Suprapubic skin (tissue), 4 donors: ENCODE measurements around the gene KATNIP. TPM values are rescaled to one million over a fixed set of nuclear protein-coding genes. Genes with fewer than 3 reads are reported as not detected.

Experiments
- DNase-seq, 2 donors: peaks; one replicate each; pipeline ENCODE4 v3.0.0-alpha.2; 2019; ENCODE audit warnings: low spot score in 2 of 2
- H3K27ac ChIP-seq: fragments of 200-600 bp; sonication (generic); one replicate; pipeline ENCODE4 v1.5.1; 2019
- H3K27me3 ChIP-seq: fragments of 200-600 bp; sonication (generic); one replicate; pipeline ENCODE4 v1.5.1; 2019
- H3K36me3 ChIP-seq: fragments of 200-600 bp; sonication (generic); one replicate; pipeline ENCODE4 v1.5.1; 2019
- H3K4me1 ChIP-seq: fragments of 200-600 bp; sonication (generic); one replicate; pipeline ENCODE4 v1.5.1; 2019
- H3K4me3 ChIP-seq: fragments of 200-600 bp; sonication (generic); one replicate; pipeline ENCODE4 v1.5.1; 2019; ENCODE audit warnings: mild to moderate bottlenecking
- H3K9me3 ChIP-seq: fragments of 200-600 bp; sonication (generic); one replicate; pipeline ENCODE4 v1.5.1; 2019
- EP300 ChIP-seq: sonication (generic); formaldehyde crosslinking; IDR thresholded peaks from one replicate; pipeline ENCODE4 v1.6.1; 2017; ENCODE audit warnings: antibody characterized with exemption
- POLR2A ChIP-seq, 2 donors: fragments of 450-650 bp; IDR thresholded peaks; one replicate each; pipeline ENCODE4 v1.6.1; 2017; ENCODE audit warnings: antibody characterized with exemption in 2 of 2, mild to moderate bottlenecking in 2 of 2, moderate library complexity in 2 of 2
- POLR2AphosphoS5 ChIP-seq, 3 donors: sonication (generic); formaldehyde crosslinking; IDR thresholded peaks; one replicate each; pipeline ENCODE4 v1.6.1; 2017; ENCODE audit warnings: antibody characterized with exemption in 3 of 3
- WGBS: methylation state at CpG from one replicate; pipeline ENCODE4 v1.1.5; 2018; 5-methylcytosine and 5-hydroxymethylcytosine counted together
- total RNA-seq, 4 donors: library from RNA; depleted of rRNA; stranded (reverse); fragments of >200 nt; gene quantifications; one replicate each; pipeline ENCODE4 v1.1.0, GENCODE V29; 2016
- TF ChIP-seq, protein P1 (sequence below), 2 donors: fragments of 200-600 bp in 1 of 2; fragments of 450-650 bp in 1 of 2; sonication (generic) in 1 of 2; IDR thresholded peaks; one replicate each; pipeline ENCODE4 v1.5.1; 2016 to 2019; ENCODE audit warnings: antibody characterized with exemption in 2 of 2, mild to moderate bottlenecking in 1 of 2, moderate library complexity in 1 of 2

Gene KATNIP
- total RNA-seq, 4 donors from 2014 or later, result 27.6 to 52.7 (median 32.1) TPM

DNA sequence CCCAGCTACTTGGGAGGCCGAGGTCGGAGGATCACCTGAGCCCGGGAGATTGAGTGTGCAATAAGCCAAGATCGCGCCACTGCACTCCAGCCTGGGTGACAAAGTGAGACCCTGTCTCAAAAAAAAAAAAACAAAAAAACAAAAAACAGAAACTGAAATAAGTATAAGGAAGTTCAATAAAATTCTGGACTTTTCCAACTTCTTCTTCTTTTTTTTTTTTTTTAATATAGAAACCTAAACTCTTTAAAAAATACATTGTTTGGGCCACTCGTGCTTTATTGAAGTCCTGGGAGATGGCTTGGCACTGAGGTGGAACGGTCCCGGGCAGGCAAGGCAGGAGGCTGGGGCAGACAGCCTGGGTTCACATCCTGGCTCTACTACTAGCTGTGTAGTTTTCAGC lies 36.8 kb downstream of the KATNIP start:
- Histone ChIP-seq H3K36me3 (no peaks in the 10 kb centered on the region), H3K4me3 (no peak overlapping the region), H3K9me3 (no peaks in the 10 kb centered on the region), H3K4me1 (no peaks in the 10 kb centered on the region), H3K27me3 (no peaks in the 10 kb centered on the region), H3K27ac (no peak overlapping the region)
- DNase-seq, result no peak
- TF ChIP-seq POLR2A (IDR thresholded peaks at IDR 0.05), result no peak
- TF ChIP-seq POLR2AphosphoS5 (IDR thresholded peaks at IDR 0.05), result no peak
- no peak for TF ChIP-seq EP300
- WGBS, result 67% methylated on average over 8 of the region's 8 CpGs

DNA sequence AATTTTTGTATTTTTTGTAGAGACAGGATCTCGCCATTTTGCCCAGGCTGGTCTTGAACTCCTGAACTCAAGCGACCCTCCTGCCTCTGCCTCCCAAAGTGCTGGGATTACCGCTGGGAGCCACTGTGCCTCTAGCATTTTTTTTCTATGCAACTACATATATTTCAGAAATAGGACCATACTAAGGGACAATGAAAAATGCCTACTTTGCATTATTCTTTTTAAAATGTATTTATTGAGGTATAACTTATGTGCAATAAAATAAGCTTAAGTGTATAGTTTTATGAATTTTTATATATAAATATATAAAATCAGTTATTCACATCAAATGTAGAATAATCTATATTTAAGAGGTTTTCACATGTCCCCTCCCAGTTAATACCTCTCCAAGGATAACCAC lies 38.1 kb downstream of the KATNIP start:
- no peaks in the 10 kb centered on the region for H3K4me1 ChIP-seq
- DNase-seq, result no peak
- no peaks in the 10 kb centered on the region for H3K36me3 ChIP-seq
- no peaks in the 10 kb centered on the region for H3K27me3 ChIP-seq
- TF ChIP-seq POLR2A (IDR thresholded peaks at IDR 0.05), result no peak
- TF ChIP-seq EP300, result no peak
- no peak for TF ChIP-seq POLR2AphosphoS5 (IDR thresholded peaks at IDR 0.05)
- TF ChIP-seq, protein P1, sequence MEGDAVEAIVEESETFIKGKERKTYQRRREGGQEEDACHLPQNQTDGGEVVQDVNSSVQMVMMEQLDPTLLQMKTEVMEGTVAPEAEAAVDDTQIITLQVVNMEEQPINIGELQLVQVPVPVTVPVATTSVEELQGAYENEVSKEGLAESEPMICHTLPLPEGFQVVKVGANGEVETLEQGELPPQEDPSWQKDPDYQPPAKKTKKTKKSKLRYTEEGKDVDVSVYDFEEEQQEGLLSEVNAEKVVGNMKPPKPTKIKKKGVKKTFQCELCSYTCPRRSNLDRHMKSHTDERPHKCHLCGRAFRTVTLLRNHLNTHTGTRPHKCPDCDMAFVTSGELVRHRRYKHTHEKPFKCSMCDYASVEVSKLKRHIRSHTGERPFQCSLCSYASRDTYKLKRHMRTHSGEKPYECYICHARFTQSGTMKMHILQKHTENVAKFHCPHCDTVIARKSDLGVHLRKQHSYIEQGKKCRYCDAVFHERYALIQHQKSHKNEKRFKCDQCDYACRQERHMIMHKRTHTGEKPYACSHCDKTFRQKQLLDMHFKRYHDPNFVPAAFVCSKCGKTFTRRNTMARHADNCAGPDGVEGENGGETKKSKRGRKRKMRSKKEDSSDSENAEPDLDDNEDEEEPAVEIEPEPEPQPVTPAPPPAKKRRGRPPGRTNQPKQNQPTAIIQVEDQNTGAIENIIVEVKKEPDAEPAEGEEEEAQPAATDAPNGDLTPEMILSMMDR (IDR thresholded peaks at IDR 0.05), result no peak
- no peak overlapping the region for H3K4me3 ChIP-seq
- 92% methylated on average over 3 of the region's 3 CpGs for WGBS
- no peak overlapping the region for H3K27ac ChIP-seq
- no peaks in the 10 kb centered on the region for H3K9me3 ChIP-seq

DNA sequence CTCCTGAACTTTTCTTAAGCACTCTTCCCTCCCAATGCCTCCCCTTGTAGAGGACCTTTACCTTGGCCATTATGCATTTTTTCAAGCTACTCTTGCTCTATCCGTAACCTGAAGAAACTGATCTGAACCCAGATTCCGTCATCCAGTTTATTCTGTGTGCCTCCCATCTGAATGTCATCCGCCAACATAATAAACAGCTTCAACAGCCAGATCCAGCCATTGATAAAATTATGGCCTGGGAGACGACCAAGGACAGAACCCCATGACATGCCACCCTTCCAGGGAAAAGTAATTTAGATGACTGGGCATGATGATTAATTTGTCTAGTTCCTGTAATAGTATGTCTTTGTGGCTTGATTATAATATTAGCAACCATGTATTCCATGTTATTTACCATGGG lies 41.9 kb downstream of the KATNIP start:
- WGBS, result 75% methylated on average over 4 of the region's 4 CpGs
- no peak overlapping the region for H3K27ac ChIP-seq
- no peak overlapping the region for H3K4me3 ChIP-seq
- no peaks in the 10 kb centered on the region for H3K4me1 ChIP-seq
- no peak for TF ChIP-seq POLR2A (IDR thresholded peaks at IDR 0.05)
- no peak for TF ChIP-seq POLR2AphosphoS5 (IDR thresholded peaks at IDR 0.05)
- H3K9me3 ChIP-seq, result no peaks in the 10 kb centered on the region
- no peaks in the 10 kb centered on the region for H3K27me3 ChIP-seq
- H3K36me3 ChIP-seq, result no peaks in the 10 kb centered on the region
- DNase-seq, result no peak

DNA sequence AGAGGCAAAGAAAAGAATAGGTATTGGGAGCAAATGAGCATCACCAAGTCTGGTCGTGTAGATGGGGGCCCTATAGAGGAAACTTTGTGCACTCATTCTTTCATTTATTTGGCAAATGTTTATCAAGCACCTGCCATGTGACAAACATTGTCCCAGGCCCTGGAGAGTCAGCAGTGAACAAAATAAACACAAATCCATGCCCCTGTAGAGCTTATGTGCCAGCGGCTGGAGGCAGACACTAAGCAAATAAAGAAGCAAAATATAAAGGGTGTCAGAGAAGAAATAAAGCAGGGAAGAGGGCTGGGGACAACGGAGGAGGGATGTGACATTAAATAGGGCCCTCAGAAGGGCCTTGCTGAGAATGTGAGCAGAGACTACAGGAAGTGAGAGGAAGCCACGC lies 45.5 kb downstream of the KATNIP start:
- no peak for DNase-seq
- WGBS, result 69% methylated on average over 4 of the region's 4 CpGs
- TF ChIP-seq POLR2A (IDR thresholded peaks at IDR 0.05) (no peak), POLR2AphosphoS5 (IDR thresholded peaks at IDR 0.05) (no peak), EP300 (no peak)
- TF ChIP-seq, protein P1 (IDR thresholded peaks at IDR 0.05), result no peak
- no peaks in the 10 kb centered on the region for H3K9me3 ChIP-seq
- H3K4me1 ChIP-seq, result peaks cover 4% of the 10 kb centered on the region
- no peaks in the 10 kb centered on the region for H3K27me3 ChIP-seq
- H3K27ac ChIP-seq, result no peak overlapping the region
- H3K4me3 ChIP-seq, result no peak overlapping the region
- no peaks in the 10 kb centered on the region for H3K36me3 ChIP-seq

DNA sequence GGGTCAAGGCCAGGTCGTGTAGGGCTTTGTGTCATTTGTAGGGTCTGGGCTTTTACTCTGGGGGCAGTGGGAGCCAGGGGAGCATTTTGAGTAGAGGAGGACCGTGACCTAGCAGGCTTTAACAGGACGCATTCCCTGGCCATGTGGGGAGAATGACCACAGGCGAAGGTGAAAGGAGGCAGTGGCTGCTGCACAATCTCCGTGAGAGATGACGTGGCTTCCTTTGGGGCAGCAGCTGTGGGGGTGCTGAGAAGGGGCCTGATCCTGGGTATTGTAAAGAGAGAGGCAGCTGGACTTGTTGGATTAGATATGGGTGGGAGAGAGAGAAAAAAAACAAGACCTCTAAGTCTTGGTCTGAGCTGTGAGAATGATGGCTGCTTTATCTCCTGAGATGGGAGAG lies 46.0 kb downstream of the KATNIP start:
- Histone ChIP-seq H3K4me3 (no peak overlapping the region), H3K9me3 (no peaks in the 10 kb centered on the region), H3K27me3 (no peaks in the 10 kb centered on the region), H3K4me1 (peaks cover 4% of the 10 kb centered on the region), H3K27ac (no peak overlapping the region), H3K36me3 (no peaks in the 10 kb centered on the region)
- 88% methylated on average over 6 of the region's 6 CpGs for WGBS
- no peak for DNase-seq
- TF ChIP-seq EP300 (no peak), POLR2A (IDR thresholded peaks at IDR 0.05) (no peak), POLR2AphosphoS5 (IDR thresholded peaks at IDR 0.05) (no peak)
- TF ChIP-seq, protein P1 (IDR thresholded peaks at IDR 0.05), result no peak

DNA sequence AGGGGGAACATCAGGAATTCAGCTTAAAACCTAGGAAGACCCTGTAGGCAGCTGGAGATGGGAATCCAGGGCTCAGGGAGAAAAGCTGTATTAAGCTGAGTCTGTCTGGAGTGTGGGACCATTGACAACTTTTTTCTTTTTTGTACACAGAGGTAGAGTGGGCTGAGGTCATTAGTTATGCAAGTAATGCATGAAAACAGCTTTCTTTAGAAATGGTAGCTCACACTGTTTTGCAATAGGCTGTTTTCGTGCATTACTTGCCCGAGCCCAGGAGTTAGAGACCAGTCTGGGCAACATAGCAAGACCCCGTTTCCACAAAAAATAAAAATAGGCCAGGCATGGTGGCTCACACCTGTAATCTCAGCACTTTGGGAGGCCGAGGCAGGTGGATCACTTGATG lies 46.5 kb downstream of the KATNIP start:
- Histone ChIP-seq H3K27me3 (no peaks in the 10 kb centered on the region), H3K4me3 (no peak overlapping the region), H3K4me1 (peaks cover 4% of the 10 kb centered on the region), H3K9me3 (no peaks in the 10 kb centered on the region), H3K36me3 (no peaks in the 10 kb centered on the region), H3K27ac (no peak overlapping the region)
- no peak for DNase-seq
- 92% methylated on average over 4 of the region's 4 CpGs for WGBS
- TF ChIP-seq, protein P1 (IDR thresholded peaks at IDR 0.05), result no peak
- no peak for TF ChIP-seq EP300
- no peak for TF ChIP-seq POLR2AphosphoS5 (IDR thresholded peaks at IDR 0.05)
- TF ChIP-seq POLR2A (IDR thresholded peaks at IDR 0.05), result no peak
